Epidermal melanocyte (primary cell): ENCODE measurements around the gene TMEM191C.
"Not testable (repeated sequence)": the region's sequence is repeated elsewhere in the genome, so short reads cannot be mapped to it uniquely, and the experiment has no call there.

Experiments used
- DNase-seq: peaks from one replicate; pipeline ENCODE4 v3.0.0; 2011; ENCODE audit warnings: low spot score; ENCODE audit not compliant: insufficient read length

TMEM191C gene

GRCh38 chr22:21472984-21473383 lies 5.8 kb downstream of the TMEM191C start:
- DNase-seq: not testable (repeated sequence)

GRCh38 chr22:21473664-21474063 lies 6.5 kb downstream of the TMEM191C start:
- not testable (repeated sequence) for DNase-seq

GRCh38 chr22:21484039-21484438 lies 16.9 kb downstream of the TMEM191C start:
- not testable (repeated sequence) for DNase-seq

- DNase-seq: not testable (repeated sequence)
These were observed 20.5 kb downstream of the TMEM191C start for GRCh38 chr22:21487723-21488122.

- DNase-seq: not testable (repeated sequence)
These were observed 22.0 kb downstream of the TMEM191C start for GRCh38 chr22:21489149-21489680.

- not testable (repeated sequence) for DNase-seq
These were observed 23.4 kb downstream of the TMEM191C start for GRCh38 chr22:21490556-21490955.

- not testable (repeated sequence) for DNase-seq
These were observed 25.1 kb downstream of the TMEM191C start for GRCh38 chr22:21492271-21492670.

- DNase-seq: not testable (repeated sequence)
These were observed 26.9 kb downstream of the TMEM191C start for GRCh38 chr22:21493789-21494782.

- not testable (repeated sequence) for DNase-seq
These were observed 30.8 kb downstream of the TMEM191C start for GRCh38 chr22:21497984-21498383.

- not testable (repeated sequence) for DNase-seq
These were observed 31.3 kb downstream of the TMEM191C start for GRCh38 chr22:21498489-21498888.

GRCh38 chr22:21499623-21500506 lies 32.7 kb downstream of the TMEM191C start:
- not testable (repeated sequence) for DNase-seq

- DNase-seq: not testable (repeated sequence)
These were observed 43.2 kb downstream of the TMEM191C start for GRCh38 chr22:21510397-21510796.

- DNase-seq: not testable (repeated sequence)
These were observed 44.8 kb downstream of the TMEM191C start for GRCh38 chr22:21512022-21512421.

GRCh38 chr22:21514117-21514516 lies 46.9 kb downstream of the TMEM191C start:
- not testable (repeated sequence) for DNase-seq

GRCh38 chr22:21515234-21515633 lies 48.0 kb downstream of the TMEM191C start:
- not testable (repeated sequence) for DNase-seq

GRCh38 chr22:21516522-21516921 lies 49.3 kb downstream of the TMEM191C start:
- not testable (repeated sequence) for DNase-seq

- not testable (repeated sequence) for DNase-seq
These were observed 50.0 kb downstream of the TMEM191C start for GRCh38 chr22:21516970-21517764.
